Endodermal cell (in vitro differentiated cells): ENCODE measurements around the gene RAB7A. TPM values are rescaled to one million over a fixed set of nuclear protein-coding genes. Genes with fewer than 3 reads are reported as not detected.

ENCODE experiments used
- DNase-seq: peaks from one replicate; pipeline ENCODE4 v3.0.0-alpha.2; 2017
- H3K27ac ChIP-seq: 2 replicates; pipeline ENCODE4 v1.5.1; 2013; ENCODE audit warnings: mild to moderate bottlenecking, low read depth, low read length, moderate library complexity
- H3K27me3 ChIP-seq: 2 replicates; pipeline ENCODE4 v1.6.1; 2013; ENCODE audit warnings: mild to moderate bottlenecking, low read length, moderate library complexity; ENCODE audit not compliant: insufficient read depth, control insufficient read depth, poor library complexity, severe bottlenecking
- H3K36me3 ChIP-seq: 2 replicates; pipeline ENCODE4 v1.7.0; 2013; ENCODE audit warnings: mild to moderate bottlenecking, low read length, moderate library complexity; ENCODE audit not compliant: control insufficient read depth, insufficient read depth
- H3K4me1 ChIP-seq: one replicate; pipeline ENCODE4 v1.7.0; 2013; ENCODE audit warnings: low read length; ENCODE audit not compliant: control insufficient read depth, insufficient read depth
- H3K4me3 ChIP-seq: 2 replicates; pipeline ENCODE4 v1.5.1; 2013; ENCODE audit warnings: mild to moderate bottlenecking, low read length, moderate library complexity
- H3K9ac ChIP-seq: 2 replicates; pipeline ENCODE4 v1.6.1; 2013; ENCODE audit warnings: mild to moderate bottlenecking, low read length, moderate library complexity; ENCODE audit not compliant: poor library complexity, severe bottlenecking; ENCODE audit errors: extremely low read depth
- H3K9me3 ChIP-seq: 2 replicates; pipeline ENCODE4 v1.6.1; 2013; ENCODE audit warnings: mild to moderate bottlenecking, low read length, moderate library complexity; ENCODE audit not compliant: control insufficient read depth
- H3K27ac Mint-ChIP-seq: 2 replicates; pipeline ENCODE4 v1.8.0; 2020; ENCODE audit warnings: mixed read lengths
- H3K27me3 Mint-ChIP-seq: 2 replicates; pipeline ENCODE4 v1.8.0; 2021; ENCODE audit warnings: mild to moderate bottlenecking, mixed read lengths; ENCODE audit not compliant: insufficient read depth
- H3K36me3 Mint-ChIP-seq: 2 replicates; pipeline ENCODE4 v1.8.0; 2020; ENCODE audit warnings: low read depth, mixed read lengths
- H3K4me1 Mint-ChIP-seq: 2 replicates; pipeline ENCODE4 v1.8.0; 2020; ENCODE audit warnings: mixed read lengths
- H3K4me3 Mint-ChIP-seq: 2 replicates; pipeline ENCODE4 v1.8.0; 2020; ENCODE audit warnings: mild to moderate bottlenecking, moderate library complexity, mixed read lengths
- H3K9me3 Mint-ChIP-seq: 2 replicates; pipeline ENCODE4 v1.8.0; 2020; ENCODE audit warnings: mild to moderate bottlenecking, mixed read lengths
- WGBS, 2 experiments: methylation state at CpG; one replicate each; pipeline versions ENCODE4 v1.1.5 to v1.1.7; 2013; ENCODE audit warnings: missing lambda C conversion rate in 2 of 2, mixed read lengths in 1 of 2; ENCODE audit not compliant: insufficient coverage in 1 of 2, insufficient read length in 1 of 2; 5-methylcytosine and 5-hydroxymethylcytosine counted together
- total RNA-seq, 2 donors: library from RNA; stranded (reverse); fragmentation: NEBNext Ultra II Directional in 1 of 2; extraction: Animal tissue kit (Norgen Biotek cat#: 25700) in 1 of 2; gene quantifications; 2 replicates in 1 of 2; 3 replicates in 1 of 2; pipeline ENCODE4 v1.2.1, GENCODE V29; 2021
- TF ChIP-seq, protein P1 (sequence below): fragments of 200-600 bp; sonication (generic); conservative IDR thresholded peaks from 2 replicates; pipeline ENCODE4 v1.5.0; 2021; ENCODE audit warnings: antibody characterized with exemption, mild to moderate bottlenecking

Gene RAB7A
- total RNA-seq, 2 donors from 2014 or later = 166 to 194 TPM

- H3K36me3 ChIP-seq = peaks cover 95% of the 10 kb centered on the region
- Mint-ChIP-seq H3K36me3 (peaks cover 87% of the 10 kb centered on the region), H3K4me1 (no peaks in the 10 kb centered on the region), H3K9me3 (no peaks in the 10 kb centered on the region), H3K4me3 (no peak overlapping the region), H3K27me3 (no peaks in the 10 kb centered on the region), H3K27ac (no peak overlapping the region)
- no peaks in the 10 kb centered on the region for H3K27me3 ChIP-seq
- H3K9me3 ChIP-seq = no peaks in the 10 kb centered on the region
- 95 to 100% methylated on average over 2 to 8 of the region's 8 CpGs for WGBS, 2 experiments
- DNase-seq = no peak
- H3K9ac ChIP-seq = no peak overlapping the region
- TF ChIP-seq, protein P1, sequence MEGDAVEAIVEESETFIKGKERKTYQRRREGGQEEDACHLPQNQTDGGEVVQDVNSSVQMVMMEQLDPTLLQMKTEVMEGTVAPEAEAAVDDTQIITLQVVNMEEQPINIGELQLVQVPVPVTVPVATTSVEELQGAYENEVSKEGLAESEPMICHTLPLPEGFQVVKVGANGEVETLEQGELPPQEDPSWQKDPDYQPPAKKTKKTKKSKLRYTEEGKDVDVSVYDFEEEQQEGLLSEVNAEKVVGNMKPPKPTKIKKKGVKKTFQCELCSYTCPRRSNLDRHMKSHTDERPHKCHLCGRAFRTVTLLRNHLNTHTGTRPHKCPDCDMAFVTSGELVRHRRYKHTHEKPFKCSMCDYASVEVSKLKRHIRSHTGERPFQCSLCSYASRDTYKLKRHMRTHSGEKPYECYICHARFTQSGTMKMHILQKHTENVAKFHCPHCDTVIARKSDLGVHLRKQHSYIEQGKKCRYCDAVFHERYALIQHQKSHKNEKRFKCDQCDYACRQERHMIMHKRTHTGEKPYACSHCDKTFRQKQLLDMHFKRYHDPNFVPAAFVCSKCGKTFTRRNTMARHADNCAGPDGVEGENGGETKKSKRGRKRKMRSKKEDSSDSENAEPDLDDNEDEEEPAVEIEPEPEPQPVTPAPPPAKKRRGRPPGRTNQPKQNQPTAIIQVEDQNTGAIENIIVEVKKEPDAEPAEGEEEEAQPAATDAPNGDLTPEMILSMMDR = no peak
- no peak overlapping the region for H3K4me3 ChIP-seq
- H3K4me1 ChIP-seq = no peaks in the 10 kb centered on the region
- no peak overlapping the region for H3K27ac ChIP-seq
Observed at GRCh38 chr3:128814519-128815317, 88.7 kb downstream of the RAB7A start.

GRCh38 chr3:128815318-128816064 is 89.5 kb downstream of the RAB7A start:
- H3K27ac ChIP-seq = no peak overlapping the region
- no peak overlapping the region for H3K27ac Mint-ChIP-seq

DNA sequence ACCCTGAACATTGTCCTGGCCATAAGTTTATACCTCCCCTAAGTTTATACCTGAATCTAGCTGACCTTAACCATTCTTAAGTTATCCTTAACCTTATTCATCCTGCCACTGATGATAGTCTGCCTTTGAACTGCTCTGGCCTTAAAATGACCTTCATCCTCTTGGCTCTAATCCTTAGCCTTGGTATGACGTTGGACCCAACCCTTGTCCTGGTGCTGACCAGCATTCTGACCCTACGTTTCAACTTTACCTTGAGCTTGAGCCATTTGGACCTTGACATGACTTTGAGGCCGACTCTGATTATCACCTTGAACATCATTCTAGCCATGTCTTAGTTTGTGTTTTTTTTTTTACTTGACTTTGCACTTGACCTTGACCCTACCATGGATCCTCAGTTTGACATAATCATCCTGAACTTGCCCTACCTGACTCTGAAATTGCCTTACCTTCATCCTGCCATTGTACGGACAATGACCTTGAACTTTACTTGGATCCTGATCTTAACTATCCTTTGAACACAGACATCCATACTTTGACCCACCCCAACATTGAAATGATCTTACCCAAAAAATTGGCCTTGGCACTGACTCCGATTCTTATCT is 92.3 kb downstream of the RAB7A start:
- 90 to 96% methylated on average over 5 of the region's 5 CpGs for WGBS, 2 experiments
- Mint-ChIP-seq H3K9me3 (no peaks in the 10 kb centered on the region), H3K36me3 (peaks cover 71% of the 10 kb centered on the region)

More at GRCh38 chr3:128815318-128816064, 89.5 kb downstream of the RAB7A start:
- H3K27me3 Mint-ChIP-seq = no peaks in the 10 kb centered on the region
- Histone ChIP-seq H3K27me3 (no peaks in the 10 kb centered on the region), H3K36me3 (peaks cover 92% of the 10 kb centered on the region), H3K4me3 (no peak overlapping the region), H3K4me1 (no peaks in the 10 kb centered on the region), H3K9me3 (no peaks in the 10 kb centered on the region), H3K9ac (no peak overlapping the region)
- H3K4me3 Mint-ChIP-seq = no peak overlapping the region
- no peaks in the 10 kb centered on the region for H3K9me3 Mint-ChIP-seq
- no peaks in the 10 kb centered on the region for H3K4me1 Mint-ChIP-seq
- 89 to 93% methylated on average over 3 of the region's 3 CpGs for WGBS, 2 experiments
- TF ChIP-seq, protein P1 = no peak
- peaks cover 87% of the 10 kb centered on the region for H3K36me3 Mint-ChIP-seq
- no peak for DNase-seq

More for the DNA sequence above, 92.3 kb downstream of the RAB7A start:
- TF ChIP-seq, protein P1 = no peak
- Histone ChIP-seq H3K36me3 (peaks cover 76% of the 10 kb centered on the region), H3K9ac (no peak overlapping the region), H3K4me3 (no peak overlapping the region), H3K9me3 (no peaks in the 10 kb centered on the region), H3K4me1 (no peaks in the 10 kb centered on the region), H3K27ac (no peak overlapping the region), H3K27me3 (no peaks in the 10 kb centered on the region)
- no peak overlapping the region for H3K27ac Mint-ChIP-seq
- no peaks in the 10 kb centered on the region for H3K27me3 Mint-ChIP-seq
- no peak overlapping the region for H3K4me3 Mint-ChIP-seq
- no peaks in the 10 kb centered on the region for H3K4me1 Mint-ChIP-seq
- DNase-seq = no peak
